ENCODE results near the gene SLC25A12. TPM values are rescaled to one million over a fixed set of nuclear protein-coding genes. Genes with fewer than 3 reads are reported as not detected.

Gene SLC25A12
- polyA plus RNA-seq, 3 donors, result 6.5 to 8.8 (median 7.0) TPM

DNA sequence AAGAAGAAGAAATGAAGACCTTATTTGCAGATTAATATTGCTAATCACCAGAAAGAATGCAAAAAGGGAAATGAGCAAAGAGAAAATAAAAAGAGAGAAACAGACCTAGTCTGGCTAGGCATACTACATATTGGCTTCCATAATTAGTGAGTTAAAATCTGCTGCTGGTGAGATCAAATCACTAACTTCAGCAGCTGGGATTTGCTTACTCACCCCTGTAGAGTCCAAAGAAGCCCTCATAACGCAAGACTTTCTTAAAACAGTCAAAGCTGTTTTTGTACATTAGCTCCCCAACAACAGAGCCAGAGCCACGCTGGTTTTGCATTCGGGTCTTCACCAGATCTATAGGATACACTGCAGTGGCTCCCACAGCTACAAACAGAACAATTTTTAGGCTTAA lies 80.9 kb downstream of the SLC25A12 start:
- Histone ChIP-seq H3K27me3 (ENCODE audit: control insufficient read depth in 2 of 2, insufficient read depth in 2 of 2, low read length in 2 of 2) (no peaks in the 10 kb centered on the region), H4K20me1 (ENCODE audit: insufficient read depth, low read length) (no peaks in the 10 kb centered on the region), H3K79me2 (ENCODE audit: insufficient read depth, low read length) (no peaks in the 10 kb centered on the region), H3K36me3 (replicated peaks in 1 of 2; ENCODE audit: control insufficient read depth in 1 of 2, insufficient read depth in 2 of 2, low read length in 2 of 2) (peaks cover 4 to 60% of the 10 kb centered on the region in 2 donors), H2AFZ (ENCODE audit: insufficient read depth, low read depth, low read length, poor library complexity, severe bottlenecking) (no peak overlapping the region), H3K4me1 (ENCODE audit: control insufficient read depth in 1 of 2, insufficient read depth in 2 of 2, low read length in 2 of 2) (no peaks in the 10 kb centered on the region), H3K27ac (ENCODE audit: low read depth in 1 of 2, low read length in 2 of 2) (no peak overlapping the region), H3K9me3 (replicated peaks in 1 of 2; ENCODE audit: control insufficient read depth in 1 of 2, insufficient read depth in 1 of 2, low read length in 2 of 2) (no peaks in the 10 kb centered on the region), H3K9ac (ENCODE audit: insufficient read depth, low read length, poor library complexity, severe bottlenecking) (no peak overlapping the region), H3K4me2 (replicated peaks; ENCODE audit: extremely low read depth, low read length, poor library complexity, severe bottlenecking) (no peak overlapping the region), H3K4me3 (replicated peaks in 1 of 3; ENCODE audit: low read depth in 2 of 3, low read length in 3 of 3) (no peak overlapping the region)
- H3K27me3 Mint-ChIP-seq (ENCODE audit: low read depth in 3 of 3), result no peaks in the 10 kb centered on the region
- peaks cover 39 to 55% of the 10 kb centered on the region in 2 donors for H3K36me3 Mint-ChIP-seq
- no peaks in the 10 kb centered on the region for H3K9me3 Mint-ChIP-seq
- no peak for DNase-seq
- intact Hi-C loops (cut with micrococcal nuclease), result no loop called here
- TF ChIP-seq, protein P1, sequence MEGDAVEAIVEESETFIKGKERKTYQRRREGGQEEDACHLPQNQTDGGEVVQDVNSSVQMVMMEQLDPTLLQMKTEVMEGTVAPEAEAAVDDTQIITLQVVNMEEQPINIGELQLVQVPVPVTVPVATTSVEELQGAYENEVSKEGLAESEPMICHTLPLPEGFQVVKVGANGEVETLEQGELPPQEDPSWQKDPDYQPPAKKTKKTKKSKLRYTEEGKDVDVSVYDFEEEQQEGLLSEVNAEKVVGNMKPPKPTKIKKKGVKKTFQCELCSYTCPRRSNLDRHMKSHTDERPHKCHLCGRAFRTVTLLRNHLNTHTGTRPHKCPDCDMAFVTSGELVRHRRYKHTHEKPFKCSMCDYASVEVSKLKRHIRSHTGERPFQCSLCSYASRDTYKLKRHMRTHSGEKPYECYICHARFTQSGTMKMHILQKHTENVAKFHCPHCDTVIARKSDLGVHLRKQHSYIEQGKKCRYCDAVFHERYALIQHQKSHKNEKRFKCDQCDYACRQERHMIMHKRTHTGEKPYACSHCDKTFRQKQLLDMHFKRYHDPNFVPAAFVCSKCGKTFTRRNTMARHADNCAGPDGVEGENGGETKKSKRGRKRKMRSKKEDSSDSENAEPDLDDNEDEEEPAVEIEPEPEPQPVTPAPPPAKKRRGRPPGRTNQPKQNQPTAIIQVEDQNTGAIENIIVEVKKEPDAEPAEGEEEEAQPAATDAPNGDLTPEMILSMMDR (IDR thresholded peaks at IDR 0.05), result no peak
- H3K4me1 Mint-ChIP-seq, result no peaks in the 10 kb centered on the region
- H3K4me3 Mint-ChIP-seq, result no peak overlapping the region
- no peak overlapping the region for H3K27ac Mint-ChIP-seq
- WGBS (ENCODE audit: insufficient coverage), result no CpG with 5 or more reads among the region's 3 CpGs

DNA sequence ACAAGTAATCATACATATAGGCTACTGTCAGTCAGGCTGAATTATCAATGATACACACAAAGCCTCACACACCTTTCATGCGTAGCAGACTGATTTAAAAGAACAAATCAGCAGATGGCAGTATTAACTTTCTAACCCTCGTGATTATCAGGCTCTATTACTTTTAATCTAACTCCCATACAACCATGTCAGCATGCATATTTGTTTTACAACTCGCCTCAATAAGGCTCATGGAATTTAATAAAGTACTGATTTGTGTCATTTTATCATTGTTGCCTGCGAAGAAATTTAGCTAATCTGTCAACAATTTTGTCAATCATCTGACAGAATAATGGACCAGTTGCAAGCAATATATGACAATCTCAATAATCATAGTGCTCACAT lies 82.8 kb downstream of the SLC25A12 start:
- Histone ChIP-seq H3K4me2 (replicated peaks; ENCODE audit: extremely low read depth, low read length, poor library complexity, severe bottlenecking) (no peak overlapping the region), H3K79me2 (ENCODE audit: insufficient read depth, low read length) (no peaks in the 10 kb centered on the region), H3K27me3 (ENCODE audit: control insufficient read depth in 2 of 2, insufficient read depth in 2 of 2, low read length in 2 of 2) (no peaks in the 10 kb centered on the region), H3K27ac (ENCODE audit: low read depth in 1 of 2, low read length in 2 of 2) (no peak overlapping the region), H2AFZ (ENCODE audit: insufficient read depth, low read depth, low read length, poor library complexity, severe bottlenecking) (no peak overlapping the region), H3K4me1 (ENCODE audit: control insufficient read depth in 1 of 2, insufficient read depth in 2 of 2, low read length in 2 of 2) (no peaks in the 10 kb centered on the region), H3K9me3 (replicated peaks in 1 of 2; ENCODE audit: control insufficient read depth in 1 of 2, insufficient read depth in 1 of 2, low read length in 2 of 2) (no peaks in the 10 kb centered on the region), H3K36me3 (replicated peaks in 1 of 2; ENCODE audit: control insufficient read depth in 1 of 2, insufficient read depth in 2 of 2, low read length in 2 of 2) (peaks cover 7 to 72% of the 10 kb centered on the region in 2 donors), H3K9ac (ENCODE audit: insufficient read depth, low read length, poor library complexity, severe bottlenecking) (no peak overlapping the region), H3K4me3 (replicated peaks in 1 of 3; ENCODE audit: low read depth in 2 of 3, low read length in 3 of 3) (no peak overlapping the region), H4K20me1 (ENCODE audit: insufficient read depth, low read length) (no peaks in the 10 kb centered on the region)
- H3K27me3 Mint-ChIP-seq (ENCODE audit: low read depth in 3 of 3), result no peaks in the 10 kb centered on the region
- intact Hi-C loops (cut with micrococcal nuclease), result no loop called here
- peaks cover 48 to 65% of the 10 kb centered on the region in 2 donors for H3K36me3 Mint-ChIP-seq
- no peak overlapping the region for H3K27ac Mint-ChIP-seq
- TF ChIP-seq, protein P1 (IDR thresholded peaks at IDR 0.05), result no peak
- 86% methylated on average over 1 of the region's 4 CpGs for WGBS (ENCODE audit: insufficient coverage)
- no peak overlapping the region for H3K4me3 Mint-ChIP-seq
- no peaks in the 10 kb centered on the region for H3K9me3 Mint-ChIP-seq
- H3K4me1 Mint-ChIP-seq, result no peaks in the 10 kb centered on the region
- peak in 1 of 3 donors; percentile 6 for DNase-seq

Data from CD14-positive monocyte (primary cell).